Putamen (tissue), 1 donor: ENCODE data around the gene RBBP8.
A peak's percentile ranks its signal among the peaks of the same experiment; 100 is the strongest.
"Not testable (repeated sequence)": the region's sequence is repeated elsewhere in the genome, so short reads cannot be mapped to it uniquely, and the experiment has no call there.

Experiments
- DNase-seq: peaks from one replicate; pipeline ENCODE4 v3.0.0-alpha.2; 2016; ENCODE audit warnings: low spot score

The RBBP8 gene

GRCh38 chr18:22943847-22944246, 10.7 kb downstream of the RBBP8 start:
- no peak for DNase-seq

- DNase-seq, result no peak
Measured at GRCh38 chr18:22946217-22946616, 13.1 kb downstream of the RBBP8 start.

- DNase-seq, result no peak
Measured at GRCh38 chr18:22946846-22947245, 13.7 kb downstream of the RBBP8 start.

GRCh38 chr18:22951823-22952222, 18.7 kb downstream of the RBBP8 start:
- no peak for DNase-seq

- DNase-seq, result no peak
Measured at GRCh38 chr18:22952525-22952924, 19.4 kb downstream of the RBBP8 start.

- not testable (repeated sequence) for DNase-seq
Measured at GRCh38 chr18:22953982-22954381, 20.9 kb downstream of the RBBP8 start.

- no peak for DNase-seq
Measured at GRCh38 chr18:22956226-22956625, 23.1 kb downstream of the RBBP8 start.

GRCh38 chr18:22961156-22961555, 28.0 kb downstream of the RBBP8 start:
- no peak for DNase-seq

GRCh38 chr18:22962004-22962403, 28.9 kb downstream of the RBBP8 start:
- no peak for DNase-seq

GRCh38 chr18:22964116-22964515, 31.0 kb downstream of the RBBP8 start:
- DNase-seq, result no peak

- no peak for DNase-seq
Measured at GRCh38 chr18:22964722-22965121, 31.6 kb downstream of the RBBP8 start.

- DNase-seq, result no peak
Measured at GRCh38 chr18:22971038-22971437, 37.9 kb downstream of the RBBP8 start.

- no peak for DNase-seq
Measured at GRCh38 chr18:22974001-22974400, 40.9 kb downstream of the RBBP8 start.

- no peak for DNase-seq
Measured at GRCh38 chr18:22974707-22975106, 41.6 kb downstream of the RBBP8 start.

- DNase-seq, result no peak
Measured at GRCh38 chr18:22975508-22975907, 42.4 kb downstream of the RBBP8 start.

- DNase-seq, result peak; percentile 24
Measured at GRCh38 chr18:22977847-22978701, 44.9 kb downstream of the RBBP8 start.

- no peak for DNase-seq
Measured at GRCh38 chr18:22980394-22980793, 47.3 kb downstream of the RBBP8 start.

GRCh38 chr18:22981274-22982133, 48.4 kb downstream of the RBBP8 start:
- DNase-seq, result no peak

GRCh38 chr18:22983175-22983574, 50.0 kb downstream of the RBBP8 start:
- peak; percentile 8 for DNase-seq

- DNase-seq, result no peak
Measured at GRCh38 chr18:22985250-22985649, 52.1 kb downstream of the RBBP8 start.

GRCh38 chr18:22987547-22988189, 54.5 kb downstream of the RBBP8 start:
- DNase-seq, result no peak

- no peak for DNase-seq
Measured at GRCh38 chr18:22988208-22988607, 55.1 kb downstream of the RBBP8 start.

- no peak for DNase-seq
Measured at GRCh38 chr18:22998344-22998743, 65.2 kb downstream of the RBBP8 start.
